Suppressor macrophage (primary cell): ENCODE data around the gene STXBP6.
A peak's percentile ranks its signal among the peaks of the same experiment; 100 is the strongest.

ENCODE experiments used
- DNase-seq, 4 experiments: peaks; one replicate each; pipeline ENCODE4 v3.0.0-alpha.2; 2020 to 2022

STXBP6 gene

DNA sequence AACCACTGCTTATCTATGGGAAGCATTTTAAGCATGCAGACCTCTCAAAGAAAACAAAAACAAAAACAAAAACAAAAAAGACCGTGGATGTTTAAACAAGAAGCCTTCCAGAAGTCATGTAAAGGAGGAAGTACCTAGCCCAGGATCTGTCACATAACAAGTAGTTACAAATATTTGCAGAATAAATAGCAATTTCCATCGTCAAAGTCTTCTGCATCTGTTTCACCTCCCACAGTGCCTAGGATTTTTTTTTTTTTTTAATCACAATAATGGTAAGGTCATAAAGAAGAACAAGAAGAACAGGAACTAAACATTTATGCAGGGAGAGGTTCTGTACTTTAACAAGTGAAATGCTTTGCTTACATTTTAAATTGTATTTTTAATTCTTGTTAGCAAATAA lies 2.4 kb upstream of the STXBP6 start:
- DNase-seq, result peak in 1 of 4 experiments; percentile 16

DNA sequence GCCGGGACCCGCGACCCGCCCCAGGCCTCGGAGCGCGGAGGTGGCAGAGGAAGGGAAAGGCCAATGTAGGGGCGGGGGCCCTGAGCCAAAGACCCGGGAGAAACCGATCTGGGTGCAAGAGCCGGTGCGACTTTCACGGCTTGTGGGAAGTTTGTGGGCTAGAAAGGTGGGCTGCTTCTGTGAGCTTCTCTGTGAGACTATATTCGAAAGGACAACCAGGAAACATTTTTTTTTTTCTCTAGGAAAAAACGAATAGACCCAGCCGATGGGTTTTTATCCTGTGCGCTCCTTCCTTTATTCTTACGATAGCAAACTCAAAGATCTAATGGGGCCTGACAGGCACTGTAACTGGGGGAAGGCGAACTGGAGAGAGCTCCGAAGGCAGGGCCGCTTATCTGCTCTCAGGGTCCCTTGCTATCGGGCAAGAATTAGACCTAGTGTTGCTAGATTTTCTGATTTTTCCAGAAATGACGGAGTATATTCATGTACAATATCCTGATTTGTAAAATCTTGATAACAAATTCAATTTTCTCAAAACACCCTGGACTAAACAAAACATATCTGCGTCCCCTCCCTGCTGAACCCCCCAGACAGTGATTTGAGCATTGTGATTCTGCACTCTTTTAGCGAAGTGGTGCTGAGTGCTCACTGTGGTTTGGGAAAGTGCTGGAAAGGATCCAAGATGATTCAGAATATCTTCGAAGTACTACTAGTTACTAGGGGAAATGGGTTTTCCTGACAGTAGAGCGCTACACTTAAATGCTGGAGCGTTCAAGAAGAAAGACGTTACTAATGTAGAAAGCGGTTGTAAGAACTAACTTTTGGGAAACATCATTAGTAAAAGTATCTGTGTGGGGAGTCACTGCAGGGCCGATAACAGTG lies 563 bp upstream of the STXBP6 start:
- DNase-seq, result peak; percentile 15 to 67 (median 47)

GRCh38 chr14:25049093-25049567 lies 817 bp downstream of the STXBP6 start:
- no peak for DNase-seq

DNA sequence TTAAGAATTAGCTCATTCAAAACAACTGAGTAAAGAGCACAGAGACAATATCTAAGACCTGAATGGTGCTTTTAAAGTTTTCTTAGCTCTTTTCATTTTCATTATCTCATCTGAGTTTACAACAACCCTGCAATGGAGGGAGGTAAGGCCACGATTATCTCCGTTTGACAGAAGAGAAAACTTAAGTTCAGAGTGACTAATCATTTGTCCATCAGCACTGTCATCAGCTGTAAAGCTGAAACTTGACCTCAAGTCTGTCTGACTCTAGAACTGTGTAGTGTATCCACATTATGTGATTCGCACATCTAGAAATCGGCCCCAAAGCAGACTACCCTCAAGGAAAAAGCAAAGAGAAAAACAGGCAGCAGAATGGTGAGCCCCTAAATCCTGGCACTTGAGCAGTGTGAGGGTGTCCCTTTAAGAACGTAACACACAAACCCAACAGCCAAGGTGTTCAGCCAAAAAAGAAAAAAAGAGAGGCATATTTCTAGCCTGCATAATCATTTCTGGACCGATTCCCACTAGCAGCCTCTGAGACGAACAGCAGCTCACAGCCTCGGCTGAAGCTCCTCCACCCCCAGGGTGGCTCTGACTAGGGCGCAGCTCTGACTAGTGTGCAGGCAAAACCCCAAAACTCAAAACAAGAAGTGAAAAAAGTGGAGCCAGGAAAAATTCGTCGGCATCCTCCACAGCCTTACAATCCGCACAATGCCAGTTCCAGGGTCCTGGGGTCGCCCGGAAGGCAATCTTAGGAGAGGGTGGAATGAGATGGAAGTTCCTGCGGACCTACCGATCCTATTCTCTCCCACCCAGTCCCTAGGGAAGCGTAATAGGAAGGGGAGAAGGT lies 1.6 kb downstream of the STXBP6 start:
- peak in 2 of 4 experiments; percentile 26 to 33 for DNase-seq

DNA sequence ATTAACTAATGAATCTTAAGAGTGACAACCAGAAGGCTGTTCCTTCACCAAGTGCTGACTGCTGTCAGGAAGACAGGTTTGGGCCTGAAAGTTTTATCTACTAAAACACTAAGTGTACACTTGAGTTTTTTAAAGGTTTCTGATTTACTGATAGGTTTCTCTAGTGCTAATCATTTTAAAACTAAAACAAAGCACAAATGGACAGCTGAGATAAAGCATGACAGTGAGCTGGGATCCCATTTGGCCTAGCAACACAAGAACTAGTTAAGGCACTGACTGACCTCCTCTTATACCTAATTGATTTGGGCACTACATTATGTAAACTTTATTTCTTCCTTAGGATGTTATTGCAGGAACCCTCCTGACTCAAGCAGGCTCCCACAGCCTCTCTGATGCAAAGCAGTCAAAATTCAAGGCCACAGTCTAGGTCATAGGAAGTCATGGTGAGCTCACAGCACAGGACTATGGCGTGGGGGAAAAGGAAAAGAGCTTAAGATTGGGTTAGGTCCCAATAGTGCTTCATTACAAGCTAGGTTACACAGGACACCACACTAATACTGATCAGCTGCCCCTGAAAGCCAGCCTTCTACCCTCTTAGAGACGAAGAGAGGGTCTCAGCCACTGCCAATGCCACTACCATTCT lies 3.5 kb downstream of the STXBP6 start:
- no peak for DNase-seq

GRCh38 chr14:25044106-25044698 lies 5.7 kb downstream of the STXBP6 start:
- DNase-seq, result no peak

DNA sequence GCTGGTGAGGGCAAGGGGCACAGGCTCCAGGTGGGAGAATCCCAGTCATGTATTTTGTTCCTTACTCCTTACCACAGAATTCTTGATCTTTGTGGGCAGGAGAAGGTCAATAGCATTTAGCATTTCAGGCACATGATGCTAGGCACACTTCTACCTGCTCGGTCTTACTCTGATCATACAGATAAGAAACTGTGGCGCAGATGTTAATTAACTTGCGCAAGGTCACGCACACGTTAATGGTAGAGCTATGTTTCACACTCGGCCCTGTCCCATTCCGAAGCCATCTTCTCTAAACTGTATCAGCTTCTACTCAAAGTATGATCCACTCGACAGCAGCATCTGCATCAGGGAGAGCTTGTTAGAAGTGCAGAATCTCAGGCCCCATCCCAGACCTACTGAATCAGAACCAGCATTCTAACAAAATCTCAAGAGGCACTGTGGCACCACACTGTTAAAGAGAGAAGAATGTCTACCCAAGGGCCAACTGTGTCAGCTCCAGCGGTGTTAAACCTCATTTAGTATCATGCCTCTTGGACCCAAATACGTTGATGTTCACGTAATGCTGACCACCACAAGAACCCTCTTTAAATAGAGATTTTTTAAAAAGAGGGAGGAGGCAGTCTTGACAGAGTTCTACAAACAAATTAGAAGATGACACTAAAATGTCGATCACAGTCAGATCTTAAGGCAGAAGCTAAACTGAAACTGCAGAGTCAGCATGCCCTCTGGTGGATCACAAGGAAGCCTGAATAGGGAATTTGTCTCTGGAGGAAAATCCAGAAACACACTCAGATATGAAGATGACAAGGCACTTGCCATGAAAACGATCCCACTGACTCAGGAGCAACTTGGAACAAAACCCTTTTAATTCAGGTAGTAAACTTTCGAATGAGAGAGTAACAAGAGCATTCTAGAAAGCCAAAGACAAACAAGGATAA lies 7.3 kb downstream of the STXBP6 start:
- DNase-seq, result peak in 3 of 4 experiments; percentile 43 to 63 (median 49)

DNA sequence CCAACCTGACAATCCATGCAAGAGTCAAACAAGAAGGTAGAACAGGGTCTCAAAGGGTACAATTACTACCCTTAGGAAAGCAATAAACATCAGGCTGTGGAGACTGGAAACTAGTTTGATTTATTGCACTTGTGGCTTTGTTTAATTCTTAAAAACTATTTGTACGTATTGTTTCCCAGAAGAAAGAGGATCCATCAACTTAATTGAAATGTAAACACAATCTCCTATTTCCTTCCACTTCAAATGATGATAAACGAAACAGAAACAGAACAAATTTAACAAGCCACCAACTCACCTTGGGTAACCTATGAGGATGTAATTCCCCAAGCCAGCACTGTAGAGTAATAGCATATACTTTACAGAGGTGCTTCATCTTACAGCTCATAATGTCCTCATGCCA lies 8.0 kb downstream of the STXBP6 start:
- no peak for DNase-seq

- DNase-seq, result no peak
Measured at GRCh38 chr14:25041484-25041883, 8.5 kb downstream of the STXBP6 start.

- no peak for DNase-seq
Measured at GRCh38 chr14:25039933-25040332, 10.0 kb downstream of the STXBP6 start.

DNA sequence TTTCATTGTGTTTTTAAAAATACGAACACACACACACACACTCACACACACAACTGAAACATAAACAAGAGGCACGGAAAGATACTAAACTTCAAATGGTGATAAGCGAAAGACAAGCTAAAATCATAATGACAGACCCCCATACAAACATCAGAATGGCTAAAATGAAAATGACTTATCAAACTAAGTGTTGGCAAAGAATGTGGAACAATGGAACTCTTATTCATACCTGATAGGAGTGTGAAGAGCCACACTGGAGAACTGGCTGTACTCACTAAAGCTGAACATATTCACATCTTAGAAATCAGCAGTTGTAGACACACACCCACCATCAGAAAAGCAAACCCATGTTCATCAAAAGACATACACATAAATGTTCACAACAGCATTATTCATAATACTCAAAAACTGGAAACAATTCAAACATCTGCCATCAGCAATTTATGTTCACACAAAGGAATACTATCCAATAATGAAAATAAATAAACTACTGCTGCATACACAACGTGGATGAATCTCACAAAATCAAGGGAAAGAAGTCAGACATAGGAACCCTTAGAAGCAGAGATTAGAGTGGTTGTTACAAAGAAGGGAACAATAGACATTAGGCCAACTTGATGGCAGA lies 11.8 kb downstream of the STXBP6 start:
- no peak for DNase-seq

GRCh38 chr14:25037032-25037431 lies 12.9 kb downstream of the STXBP6 start:
- DNase-seq, result no peak

DNA sequence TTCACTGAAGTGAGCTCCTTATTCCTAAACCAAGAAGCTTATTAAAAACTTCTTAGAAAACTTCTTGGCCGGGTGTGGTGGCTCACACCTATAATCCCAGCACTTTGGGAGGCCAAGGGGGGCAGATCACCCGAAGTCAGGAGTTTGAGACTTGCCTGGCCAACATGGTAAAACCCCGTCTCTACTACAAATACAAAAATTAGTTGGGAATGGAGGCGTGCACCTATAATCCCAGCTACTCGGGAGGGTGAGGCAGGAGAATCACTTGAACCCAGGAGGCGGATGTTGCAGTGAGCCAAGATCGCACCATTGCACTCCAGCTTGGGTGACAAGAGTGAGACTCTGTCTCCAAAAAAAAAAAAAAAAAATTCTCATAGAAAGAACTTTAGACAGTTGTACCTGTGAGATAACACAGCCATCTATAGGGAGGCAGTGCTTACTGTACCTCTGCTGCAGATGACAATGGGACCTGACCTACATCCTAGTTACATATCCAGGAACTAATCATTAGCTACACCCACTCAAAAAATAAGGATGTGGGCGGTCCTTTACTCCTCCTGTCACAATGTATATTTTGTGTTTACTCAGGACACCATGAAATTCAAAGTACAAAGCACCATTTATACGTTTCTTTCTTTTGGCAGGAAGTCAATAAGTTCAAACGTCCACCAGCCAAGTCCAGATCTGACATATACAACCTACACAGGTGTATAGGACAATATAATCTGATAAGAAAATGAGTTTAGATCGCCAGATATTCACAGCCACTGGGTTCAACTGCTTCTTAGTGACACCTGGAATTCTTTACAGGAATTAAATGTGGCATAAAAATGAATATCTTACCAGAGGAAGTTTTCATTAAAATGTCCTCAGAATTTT lies 14.9 kb downstream of the STXBP6 start:
- no peak for DNase-seq

- no peak for DNase-seq
Measured at GRCh38 chr14:25033358-25033757, 16.6 kb downstream of the STXBP6 start.

GRCh38 chr14:25032092-25032784 lies 17.7 kb downstream of the STXBP6 start:
- peak in 3 of 4 experiments; percentile 13 to 54 (median 34) for DNase-seq

DNA sequence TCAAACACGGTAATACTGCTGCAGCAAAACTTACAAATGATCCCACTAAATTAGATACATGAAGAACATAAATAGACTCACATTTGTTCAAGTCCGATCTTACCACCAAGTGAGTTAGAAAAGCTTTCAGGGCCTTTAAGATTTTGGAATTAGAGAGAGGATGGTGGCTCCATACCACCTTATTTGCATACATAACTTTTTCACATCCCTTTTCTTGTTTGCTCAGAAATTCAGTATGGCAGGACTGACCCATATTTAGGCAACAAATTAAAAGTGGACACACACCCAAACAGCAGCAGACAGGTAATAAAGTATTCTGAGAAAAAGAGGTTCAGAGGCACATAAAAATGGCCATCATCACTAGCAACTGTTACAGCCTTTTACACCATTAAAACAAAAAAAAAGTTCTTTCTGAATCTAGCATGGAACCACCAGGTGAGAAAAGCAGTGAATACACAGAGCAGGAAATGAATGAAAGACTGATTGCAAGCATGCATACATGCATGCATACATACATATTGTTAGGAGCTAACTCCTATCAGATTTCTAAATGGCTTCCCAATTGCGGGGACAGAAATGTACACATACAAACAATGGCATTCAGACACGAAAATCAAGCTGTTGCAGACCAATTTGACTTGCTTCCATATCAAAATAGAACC lies 23.3 kb downstream of the STXBP6 start:
- no peak for DNase-seq

DNA sequence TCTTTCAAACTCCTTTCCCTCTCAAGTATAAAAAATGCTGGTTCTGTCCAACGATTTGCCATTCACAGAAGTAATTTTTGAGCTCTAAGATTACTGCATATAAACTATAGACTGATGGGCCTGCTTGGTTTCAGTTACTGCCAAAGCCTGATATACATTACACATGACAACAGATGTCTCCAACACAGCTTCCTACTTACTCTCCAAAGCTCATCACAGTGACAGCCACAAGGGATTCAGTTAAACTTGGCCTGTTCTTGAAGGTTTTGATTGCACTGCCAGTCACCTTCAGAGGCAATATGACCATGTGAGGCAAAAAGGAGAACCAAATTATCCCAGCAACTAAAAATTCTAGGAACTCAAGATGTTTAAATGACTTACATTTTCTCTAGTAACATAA lies 30.1 kb downstream of the STXBP6 start:
- no peak for DNase-seq

GRCh38 chr14:25017562-25017961 lies 32.4 kb downstream of the STXBP6 start:
- DNase-seq, result no peak

- DNase-seq, result no peak
Measured at GRCh38 chr14:25015761-25016160, 34.2 kb downstream of the STXBP6 start.
